Measurements from ENCODE around the gene PTPRJ. TPM values are rescaled to one million over a fixed set of nuclear protein-coding genes. Genes with fewer than 3 reads are reported as not detected.
"Not testable (repeated sequence)": the region's sequence is repeated elsewhere in the genome, so short reads cannot be mapped to it uniquely, and the experiment has no call there.

PTPRJ gene
- total and polyA plus RNA-seq, 2 donors: 3.1 to 18.2 TPM

GRCh38 chr11:48123934-48124755 lies 143.8 kb downstream of the PTPRJ start:
- Histone ChIP-seq H3K36me3 (ENCODE audit: insufficient read depth) (no peaks in the 10 kb centered on the region), H3K27ac (ENCODE audit: low read depth) (no peak overlapping the region), H3K4me1 (ENCODE audit: insufficient read depth) (no peaks in the 10 kb centered on the region), H3K4me3 (ENCODE audit: low read depth, low read length) (no peak overlapping the region)
- WGBS: 60% methylated on average over 6 of the region's 6 CpGs
- no peak for DNase-seq (ENCODE audit: extremely low spot score)

- H3K4me3 ChIP-seq (ENCODE audit: low read depth, low read length): no peak overlapping the region
- no peak overlapping the region for H3K27ac ChIP-seq (ENCODE audit: low read depth)
- H3K4me1 ChIP-seq (ENCODE audit: insufficient read depth): no peaks in the 10 kb centered on the region
- 88% methylated on average over 11 of the region's 11 CpGs for WGBS
- H3K36me3 ChIP-seq (ENCODE audit: insufficient read depth): no peaks in the 10 kb centered on the region
- DNase-seq (ENCODE audit: extremely low spot score): no peak
Measured at GRCh38 chr11:48124880-48125279, 144.5 kb downstream of the PTPRJ start.

GRCh38 chr11:48125866-48126265 lies 145.5 kb downstream of the PTPRJ start:
- no peaks in the 10 kb centered on the region for H3K4me1 ChIP-seq (ENCODE audit: insufficient read depth)
- WGBS: 88% methylated on average over 6 of the region's 6 CpGs
- H3K4me3 ChIP-seq (ENCODE audit: low read depth, low read length): no peak overlapping the region
- H3K36me3 ChIP-seq (ENCODE audit: insufficient read depth): no peaks in the 10 kb centered on the region
- DNase-seq (ENCODE audit: extremely low spot score): no peak
- no peak overlapping the region for H3K27ac ChIP-seq (ENCODE audit: low read depth)

- no peak for DNase-seq (ENCODE audit: extremely low spot score)
- WGBS: 92% methylated on average over 22 of the region's 22 CpGs
- Histone ChIP-seq H3K36me3 (ENCODE audit: insufficient read depth) (no peaks in the 10 kb centered on the region), H3K4me1 (ENCODE audit: insufficient read depth) (no peaks in the 10 kb centered on the region), H3K4me3 (ENCODE audit: low read depth, low read length) (no peak overlapping the region), H3K27ac (ENCODE audit: low read depth) (no peak overlapping the region)
Measured at GRCh38 chr11:48127521-48128183, 147.3 kb downstream of the PTPRJ start.

GRCh38 chr11:48129697-48130395 lies 149.5 kb downstream of the PTPRJ start:
- no peak overlapping the region for H3K4me3 ChIP-seq (ENCODE audit: low read depth, low read length)
- H3K36me3 ChIP-seq (ENCODE audit: insufficient read depth): no peaks in the 10 kb centered on the region
- H3K4me1 ChIP-seq (ENCODE audit: insufficient read depth): no peaks in the 10 kb centered on the region
- WGBS: 90% methylated on average over 6 of the region's 6 CpGs
- H3K27ac ChIP-seq (ENCODE audit: low read depth): no peak overlapping the region
- no peak for DNase-seq (ENCODE audit: extremely low spot score)

- Histone ChIP-seq H3K27ac (ENCODE audit: low read depth) (no peak overlapping the region), H3K4me3 (ENCODE audit: low read depth, low read length) (no peak overlapping the region), H3K36me3 (ENCODE audit: insufficient read depth) (no peaks in the 10 kb centered on the region), H3K4me1 (ENCODE audit: insufficient read depth) (no peaks in the 10 kb centered on the region)
- no peak for DNase-seq (ENCODE audit: extremely low spot score)
- 93% methylated on average over 10 of the region's 10 CpGs for WGBS
Measured at GRCh38 chr11:48134221-48134922, 154.0 kb downstream of the PTPRJ start.

- no peak overlapping the region for H3K4me3 ChIP-seq (ENCODE audit: low read depth, low read length)
- H3K27ac ChIP-seq (ENCODE audit: low read depth): no peak overlapping the region
- no peaks in the 10 kb centered on the region for H3K4me1 ChIP-seq (ENCODE audit: insufficient read depth)
- H3K36me3 ChIP-seq (ENCODE audit: insufficient read depth): no peaks in the 10 kb centered on the region
- DNase-seq (ENCODE audit: extremely low spot score): no peak
Measured at GRCh38 chr11:48138222-48138621, 157.9 kb downstream of the PTPRJ start.

GRCh38 chr11:48139896-48140295 lies 159.5 kb downstream of the PTPRJ start:
- WGBS: 97% methylated on average over 3 of the region's 3 CpGs
- H3K36me3 ChIP-seq (ENCODE audit: insufficient read depth): not testable (repeated sequence)

GRCh38 chr11:48141475-48142122 lies 161.2 kb downstream of the PTPRJ start:
- H3K4me3 ChIP-seq (ENCODE audit: low read depth, low read length): no peak overlapping the region
- no peaks in the 10 kb centered on the region for H3K4me1 ChIP-seq (ENCODE audit: insufficient read depth)
- 59% methylated on average over 3 of the region's 3 CpGs for WGBS
- H3K36me3 ChIP-seq (ENCODE audit: insufficient read depth): peaks cover 3% of the 10 kb centered on the region
- no peak for DNase-seq (ENCODE audit: extremely low spot score)
- no peak overlapping the region for H3K27ac ChIP-seq (ENCODE audit: low read depth)

More at GRCh38 chr11:48139896-48140295, 159.5 kb downstream of the PTPRJ start:
- H3K4me1 ChIP-seq (ENCODE audit: insufficient read depth); H3K27ac ChIP-seq (ENCODE audit: low read depth); H3K4me3 ChIP-seq (ENCODE audit: low read depth, low read length); DNase-seq (ENCODE audit: extremely low spot score): not testable (repeated sequence)

GRCh38 chr11:48142889-48143288 lies 162.5 kb downstream of the PTPRJ start:
- no peak overlapping the region for H3K27ac ChIP-seq (ENCODE audit: low read depth)
- no peak for DNase-seq (ENCODE audit: extremely low spot score)
- WGBS: 92% methylated on average over 4 of the region's 4 CpGs
- no peaks in the 10 kb centered on the region for H3K4me1 ChIP-seq (ENCODE audit: insufficient read depth)
- H3K36me3 ChIP-seq (ENCODE audit: insufficient read depth): peaks cover 3% of the 10 kb centered on the region
- H3K4me3 ChIP-seq (ENCODE audit: low read depth, low read length): no peak overlapping the region

- Histone ChIP-seq H3K36me3 (ENCODE audit: insufficient read depth) (peaks cover 6% of the 10 kb centered on the region), H3K27ac (ENCODE audit: low read depth) (no peak overlapping the region), H3K4me3 (ENCODE audit: low read depth, low read length) (no peak overlapping the region), H3K4me1 (ENCODE audit: insufficient read depth) (no peaks in the 10 kb centered on the region)
- 81% methylated on average over 3 of the region's 3 CpGs for WGBS
- DNase-seq (ENCODE audit: extremely low spot score): no peak
Measured at GRCh38 chr11:48148749-48149148, 168.4 kb downstream of the PTPRJ start.

GRCh38 chr11:48150213-48150612 lies 169.9 kb downstream of the PTPRJ start:
- H3K27ac ChIP-seq (ENCODE audit: low read depth): no peak overlapping the region
- H3K4me3 ChIP-seq (ENCODE audit: low read depth, low read length): no peak overlapping the region
- peaks cover 5% of the 10 kb centered on the region for H3K36me3 ChIP-seq (ENCODE audit: insufficient read depth)
- H3K4me1 ChIP-seq (ENCODE audit: insufficient read depth): no peaks in the 10 kb centered on the region
- WGBS: 86% methylated on average over 4 of the region's 4 CpGs
- DNase-seq (ENCODE audit: extremely low spot score): no peak

- DNase-seq (ENCODE audit: extremely low spot score): no peak
- no peak overlapping the region for H3K4me3 ChIP-seq (ENCODE audit: low read depth, low read length)
- no peak overlapping the region for H3K27ac ChIP-seq (ENCODE audit: low read depth)
- peaks cover 5% of the 10 kb centered on the region for H3K36me3 ChIP-seq (ENCODE audit: insufficient read depth)
- no peaks in the 10 kb centered on the region for H3K4me1 ChIP-seq (ENCODE audit: insufficient read depth)
- WGBS: 91% methylated on average over 3 of the region's 3 CpGs
Measured at GRCh38 chr11:48154151-48154550, 173.8 kb downstream of the PTPRJ start.

Measured in urinary bladder (tissue), 4 donors.